Astrocyte (in vitro differentiated cells and primary cell): ENCODE measurements around the gene PSRC1. TPM values are rescaled to one million over a fixed set of nuclear protein-coding genes. Genes with fewer than 3 reads are reported as not detected.

Experiments used
- DNase-seq: peaks from one replicate; pipeline ENCODE4 v3.0.0-alpha.2; 2010; ENCODE audit warnings: low read depth
- FAIRE-seq: peaks from 2 replicates; lab custom pipeline; 2011; peaks lifted over from hg19 to GRCh38; lab: Jason Lieb, UNC
- H2AFZ ChIP-seq: 2 replicates; pipeline ENCODE4 v1.6.0; 2012; ENCODE audit warnings: low read depth, low read length, inconsistent platforms
- H3K27ac ChIP-seq: 2 replicates; pipeline ENCODE4 v1.5.1; 2011; ENCODE audit warnings: low read depth, low read length, inconsistent platforms
- H3K27me3 ChIP-seq: 2 replicates; pipeline ENCODE4 v1.6.0; 2011; ENCODE audit warnings: low read length, inconsistent platforms; ENCODE audit not compliant: insufficient read depth
- H3K36me3 ChIP-seq: 2 replicates; pipeline ENCODE4 v1.5.1; 2011; ENCODE audit warnings: low read length, inconsistent platforms; ENCODE audit not compliant: insufficient read depth
- H3K4me1 ChIP-seq: 2 replicates; pipeline ENCODE4 v1.5.1; 2011; ENCODE audit warnings: low read length, inconsistent platforms; ENCODE audit not compliant: insufficient read depth
- H3K4me2 ChIP-seq: 2 replicates; pipeline ENCODE4 v1.6.0; 2012; ENCODE audit warnings: low read length, inconsistent platforms
- H3K4me3 ChIP-seq: 2 replicates; pipeline ENCODE4 v1.5.1; 2011; ENCODE audit warnings: low read depth, mild to moderate bottlenecking, low read length, inconsistent platforms; ENCODE audit not compliant: insufficient read depth
- H3K79me2 ChIP-seq: 2 replicates; pipeline ENCODE4 v1.6.0; 2012; ENCODE audit warnings: mild to moderate bottlenecking, low read length, inconsistent platforms; ENCODE audit not compliant: insufficient read depth
- H3K9ac ChIP-seq: 2 replicates; pipeline ENCODE4 v1.6.0; 2012; ENCODE audit warnings: mild to moderate bottlenecking, low read length, inconsistent platforms
- H3K9me3 ChIP-seq: 2 replicates; pipeline ENCODE4 v1.5.1; 2012; ENCODE audit warnings: low read depth, mild to moderate bottlenecking, low read length, inconsistent platforms; ENCODE audit not compliant: insufficient read depth
- H4K20me1 ChIP-seq: 2 replicates; pipeline ENCODE4 v1.6.0; 2012; ENCODE audit warnings: low read length, inconsistent platforms; ENCODE audit not compliant: insufficient read depth
- H3K27ac Mint-ChIP-seq: one replicate; pipeline ENCODE4 v1.8.0; 2021; ENCODE audit warnings: mild to moderate bottlenecking, mixed read lengths; ENCODE audit not compliant: unreplicated experiment
- H3K27me3 Mint-ChIP-seq: one replicate; pipeline ENCODE4 v1.8.0; 2021; ENCODE audit warnings: low read depth, mixed read lengths; ENCODE audit not compliant: unreplicated experiment
- H3K36me3 Mint-ChIP-seq: one replicate; pipeline ENCODE4 v1.8.0; 2021; ENCODE audit warnings: low read depth, mixed read lengths; ENCODE audit not compliant: unreplicated experiment
- H3K4me1 Mint-ChIP-seq: one replicate; pipeline ENCODE4 v1.8.0; 2021; ENCODE audit warnings: low read depth, mixed read lengths; ENCODE audit not compliant: unreplicated experiment
- H3K4me3 Mint-ChIP-seq: one replicate; pipeline ENCODE4 v1.8.0; 2021; ENCODE audit warnings: mild to moderate bottlenecking, moderate library complexity, mixed read lengths; ENCODE audit not compliant: unreplicated experiment
- H3K9me3 Mint-ChIP-seq: one replicate; pipeline ENCODE4 v1.8.0; 2021; ENCODE audit warnings: mild to moderate bottlenecking, mixed read lengths; ENCODE audit not compliant: unreplicated experiment
- CTCF ChIP-seq: IDR thresholded peaks from 2 replicates; pipeline ENCODE4 v1.5.1; 2011; ENCODE audit warnings: low read depth, mild to moderate bottlenecking, inconsistent platforms, low read length, moderate library complexity; ENCODE audit not compliant: insufficient read depth
- EZH2 ChIP-seq: IDR thresholded peaks from 2 replicates; pipeline ENCODE4 v1.6.1; 2012; ENCODE audit warnings: mild to moderate bottlenecking, low read length, inconsistent platforms; ENCODE audit not compliant: insufficient read depth
- total RNA-seq: library from RNA; stranded (reverse); gene quantifications from 2 replicates; pipeline ENCODE4 v1.2.1, GENCODE V29; 2021

PSRC1 gene
- total RNA-seq, 1 donor from 2014 or later = 7.7 TPM

GRCh38 chr1:109292364-109292763 lies 9.4 kb upstream of the PSRC1 start:
- Mint-ChIP-seq H3K4me1 (peaks cover 11% of the 10 kb centered on the region), H3K27me3 (peaks cover 2% of the 10 kb centered on the region), H3K27ac (no peak overlapping the region), H3K4me3 (no peak overlapping the region), H3K9me3 (peaks cover 2% of the 10 kb centered on the region), H3K36me3 (no peaks in the 10 kb centered on the region)
- H3K27me3 ChIP-seq = no peaks in the 10 kb centered on the region
- peak overlapping the region; percentile 14 for H2AFZ ChIP-seq
- no peak overlapping the region for H3K9ac ChIP-seq
- no peaks in the 10 kb centered on the region for H3K36me3 ChIP-seq
- H3K4me3 ChIP-seq = no peak overlapping the region
- no peak overlapping the region for H3K4me2 ChIP-seq
- no peaks in the 10 kb centered on the region for H3K4me1 ChIP-seq
- no peak for DNase-seq
- TF ChIP-seq CTCF (no peak), EZH2 (no peak)
- no peaks in the 10 kb centered on the region for H4K20me1 ChIP-seq
- no peaks in the 10 kb centered on the region for H3K9me3 ChIP-seq
- H3K79me2 ChIP-seq = no peaks in the 10 kb centered on the region
- no peak for FAIRE-seq
- H3K27ac ChIP-seq = no peak overlapping the region

DNA sequence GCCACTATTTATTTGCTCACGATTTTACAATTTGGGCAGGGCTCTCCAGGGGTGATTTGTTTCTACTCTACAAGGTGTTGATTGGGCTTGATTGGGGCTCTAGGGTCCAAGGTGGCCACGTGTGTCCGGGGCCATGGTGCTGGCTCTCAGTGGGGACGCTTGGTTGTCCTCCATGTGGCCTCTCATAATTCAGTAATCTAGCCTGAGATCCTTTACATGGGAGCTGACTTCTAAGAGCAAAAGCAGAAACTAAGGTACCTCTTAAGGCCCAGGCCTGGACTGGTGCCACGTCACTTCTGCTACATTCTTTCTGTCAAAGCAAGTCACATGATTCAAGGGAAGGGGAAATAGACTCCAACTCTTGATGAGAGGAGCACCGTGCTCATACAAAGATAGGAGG lies 8.1 kb upstream of the PSRC1 start:
- no peak for FAIRE-seq

More for the DNA sequence above, 8.1 kb upstream of the PSRC1 start:
- DNase-seq = no peak
- Histone ChIP-seq H3K9ac (no peak overlapping the region), H4K20me1 (no peaks in the 10 kb centered on the region), H3K79me2 (no peaks in the 10 kb centered on the region), H3K4me3 (no peak overlapping the region), H3K36me3 (no peaks in the 10 kb centered on the region), H3K4me1 (no peaks in the 10 kb centered on the region), H3K9me3 (no peaks in the 10 kb centered on the region), H2AFZ (no peak overlapping the region), H3K27me3 (no peaks in the 10 kb centered on the region), H3K27ac (no peak overlapping the region), H3K4me2 (no peak overlapping the region)
- peaks cover 2% of the 10 kb centered on the region for H3K9me3 Mint-ChIP-seq
- TF ChIP-seq CTCF (no peak), EZH2 (no peak)
- no peaks in the 10 kb centered on the region for H3K36me3 Mint-ChIP-seq
- peaks cover 10% of the 10 kb centered on the region for H3K4me1 Mint-ChIP-seq
- no peak overlapping the region for H3K27ac Mint-ChIP-seq
- peak overlapping the region; percentile 54 for H3K4me3 Mint-ChIP-seq
- H3K27me3 Mint-ChIP-seq = peaks cover 2% of the 10 kb centered on the region
